Measurements from ENCODE around the gene PANX2. TPM values are rescaled to one million over a fixed set of nuclear protein-coding genes. Genes with fewer than 3 reads are reported as not detected.

Gene PANX2
- total and polyA plus RNA-seq, 4 donors = 0.62 to 1.4 (median 1.1) TPM

GRCh38 chr22:50153056-50153755, 17.3 kb upstream of the PANX2 start:
- 86 to 87% methylated on average over 25 of the region's 25 CpGs for WGBS, 2 donors
- H3K36me3 ChIP-seq (ENCODE audit: control insufficient read depth in 1 of 2, insufficient read depth in 2 of 2, low read length in 1 of 2) = no peaks in the 10 kb centered on the region
- no peaks in the 10 kb centered on the region for H3K9me3 ChIP-seq (ENCODE audit: control insufficient read depth, low read length)
- intact Hi-C loops (cut with DNase I) = loop anchor here in 1 of 2 donors (5.0 kb wide), 1 partner anchor 54 kb away; no protein-coding TSS in a partner anchor
- H3K4me1 ChIP-seq (ENCODE audit: control insufficient read depth in 1 of 2, insufficient read depth in 2 of 2, low read length in 2 of 2) = no peaks in the 10 kb centered on the region
- H3K27me3 ChIP-seq (ENCODE audit: control insufficient read depth in 1 of 2, insufficient read depth in 2 of 2, low read length in 1 of 2) = no peaks in the 10 kb centered on the region
- no peak overlapping the region for H3K4me3 ChIP-seq (ENCODE audit: low read length in 2 of 2)
- H3K27ac ChIP-seq (ENCODE audit: low read depth in 1 of 2, low read length in 2 of 2) = no peak overlapping the region
- DNase-seq (no peak), ATAC-seq (ENCODE audit: low FRiP score) (no peak)

GRCh38 chr22:50153756-50154140, 16.8 kb upstream of the PANX2 start:
- ATAC-seq (ENCODE audit: low FRiP score) = no peak
- intact Hi-C loops (cut with DNase I) = loop anchor here in 1 of 2 donors (5.0 kb wide), 1 partner anchor 54 kb away; no protein-coding TSS in a partner anchor
- H3K4me3 ChIP-seq (ENCODE audit: low read length in 2 of 2) = no peak overlapping the region
- no peaks in the 10 kb centered on the region for H3K4me1 ChIP-seq (ENCODE audit: control insufficient read depth in 1 of 2, insufficient read depth in 2 of 2, low read length in 2 of 2)
- no peak overlapping the region for H3K27ac ChIP-seq (ENCODE audit: low read depth in 1 of 2, low read length in 2 of 2)
- H3K27me3 ChIP-seq (ENCODE audit: control insufficient read depth in 1 of 2, insufficient read depth in 2 of 2, low read length in 1 of 2) = no peaks in the 10 kb centered on the region
- no peaks in the 10 kb centered on the region for H3K36me3 ChIP-seq (ENCODE audit: control insufficient read depth in 1 of 2, insufficient read depth in 2 of 2, low read length in 1 of 2)
- WGBS, 2 donors = 86 to 89% methylated on average over 7 of the region's 7 CpGs
- DNase-seq = no peak
- H3K9me3 ChIP-seq (ENCODE audit: control insufficient read depth, low read length) = no peaks in the 10 kb centered on the region

DNA sequence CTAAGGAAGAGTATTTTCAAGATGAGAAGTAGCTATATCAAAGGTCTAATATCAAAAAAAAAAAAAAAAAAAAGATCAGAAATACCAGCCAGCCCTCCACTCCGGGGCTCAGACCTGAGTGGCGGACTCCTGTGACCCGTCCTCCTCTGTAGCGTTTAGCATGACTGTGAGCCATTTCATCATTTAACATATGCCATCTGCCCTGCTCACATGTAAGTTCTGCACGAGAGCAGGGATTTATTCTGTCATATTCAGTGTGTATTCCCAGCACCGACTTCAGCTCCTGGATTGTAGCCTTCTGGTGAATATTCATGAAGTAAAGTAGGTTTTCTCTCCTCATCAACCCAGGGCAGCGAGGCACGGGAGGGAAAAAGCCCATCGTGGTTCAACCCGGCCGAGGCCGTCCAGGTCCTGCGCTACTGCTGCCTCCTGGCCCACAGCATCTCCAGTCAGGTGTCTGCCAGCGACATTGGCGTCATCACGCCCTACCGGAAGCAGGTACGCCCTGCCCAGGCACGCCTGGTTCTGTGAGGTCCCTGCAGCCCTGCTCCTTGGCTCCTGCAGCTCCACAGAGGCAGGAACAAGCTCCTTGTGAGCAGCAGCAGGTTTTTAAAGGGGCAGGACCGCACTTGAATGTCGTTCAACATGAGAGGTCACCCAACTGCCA, 12.7 kb upstream of the PANX2 start:
- 87 to 91% methylated on average over 21 of the region's 21 CpGs for WGBS, 2 donors
- Histone ChIP-seq H3K36me3 (ENCODE audit: control insufficient read depth in 1 of 2, insufficient read depth in 2 of 2, low read length in 1 of 2) (no peaks in the 10 kb centered on the region), H3K4me1 (ENCODE audit: control insufficient read depth in 1 of 2, insufficient read depth in 2 of 2, low read length in 2 of 2) (no peaks in the 10 kb centered on the region), H3K27ac (ENCODE audit: low read depth in 1 of 2, low read length in 2 of 2) (no peak overlapping the region), H3K4me3 (ENCODE audit: low read length in 2 of 2) (no peak overlapping the region), H3K9me3 (ENCODE audit: control insufficient read depth, low read length) (no peaks in the 10 kb centered on the region), H3K27me3 (ENCODE audit: control insufficient read depth in 1 of 2, insufficient read depth in 2 of 2, low read length in 1 of 2) (no peaks in the 10 kb centered on the region)
- peak in 1 of 2 donors; percentile 51 for DNase-seq
- no peak for ATAC-seq (ENCODE audit: low FRiP score)
- intact Hi-C loops (cut with DNase I) = no loop called here

DNA sequence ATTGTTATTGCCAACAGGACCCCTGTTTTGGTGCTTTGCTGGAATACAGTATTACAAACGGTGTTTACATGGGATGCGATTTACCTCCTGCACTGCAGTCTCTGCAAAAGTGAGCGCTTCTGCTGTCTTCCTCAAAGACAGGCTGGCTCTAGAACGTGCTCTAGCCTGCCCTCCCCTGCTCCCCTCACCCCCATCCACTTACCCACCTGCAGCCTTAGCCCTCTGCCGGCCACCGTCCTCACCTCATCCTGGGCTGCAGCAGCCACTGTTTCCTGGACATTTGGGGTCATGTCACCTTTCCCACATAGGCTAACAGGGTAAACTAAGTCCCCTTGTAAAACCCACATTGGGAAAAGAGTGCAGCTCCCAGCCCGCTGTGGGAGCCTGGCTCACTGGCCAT, 9.6 kb upstream of the PANX2 start:
- Histone ChIP-seq H3K27me3 (ENCODE audit: control insufficient read depth in 1 of 2, insufficient read depth in 2 of 2, low read length in 1 of 2) (no peaks in the 10 kb centered on the region), H3K4me1 (ENCODE audit: control insufficient read depth in 1 of 2, insufficient read depth in 2 of 2, low read length in 2 of 2) (no peaks in the 10 kb centered on the region), H3K27ac (ENCODE audit: low read depth in 1 of 2, low read length in 2 of 2) (no peak overlapping the region), H3K36me3 (ENCODE audit: control insufficient read depth in 1 of 2, insufficient read depth in 2 of 2, low read length in 1 of 2) (no peaks in the 10 kb centered on the region), H3K9me3 (ENCODE audit: control insufficient read depth, low read length) (no peaks in the 10 kb centered on the region), H3K4me3 (ENCODE audit: low read length in 2 of 2) (no peak overlapping the region)
- no peak for DNase-seq
- WGBS, 2 donors = 90% methylated on average over 7 of the region's 7 CpGs
- ATAC-seq (ENCODE audit: low FRiP score) = no peak
- intact Hi-C loops (cut with DNase I) = no loop called here

DNA sequence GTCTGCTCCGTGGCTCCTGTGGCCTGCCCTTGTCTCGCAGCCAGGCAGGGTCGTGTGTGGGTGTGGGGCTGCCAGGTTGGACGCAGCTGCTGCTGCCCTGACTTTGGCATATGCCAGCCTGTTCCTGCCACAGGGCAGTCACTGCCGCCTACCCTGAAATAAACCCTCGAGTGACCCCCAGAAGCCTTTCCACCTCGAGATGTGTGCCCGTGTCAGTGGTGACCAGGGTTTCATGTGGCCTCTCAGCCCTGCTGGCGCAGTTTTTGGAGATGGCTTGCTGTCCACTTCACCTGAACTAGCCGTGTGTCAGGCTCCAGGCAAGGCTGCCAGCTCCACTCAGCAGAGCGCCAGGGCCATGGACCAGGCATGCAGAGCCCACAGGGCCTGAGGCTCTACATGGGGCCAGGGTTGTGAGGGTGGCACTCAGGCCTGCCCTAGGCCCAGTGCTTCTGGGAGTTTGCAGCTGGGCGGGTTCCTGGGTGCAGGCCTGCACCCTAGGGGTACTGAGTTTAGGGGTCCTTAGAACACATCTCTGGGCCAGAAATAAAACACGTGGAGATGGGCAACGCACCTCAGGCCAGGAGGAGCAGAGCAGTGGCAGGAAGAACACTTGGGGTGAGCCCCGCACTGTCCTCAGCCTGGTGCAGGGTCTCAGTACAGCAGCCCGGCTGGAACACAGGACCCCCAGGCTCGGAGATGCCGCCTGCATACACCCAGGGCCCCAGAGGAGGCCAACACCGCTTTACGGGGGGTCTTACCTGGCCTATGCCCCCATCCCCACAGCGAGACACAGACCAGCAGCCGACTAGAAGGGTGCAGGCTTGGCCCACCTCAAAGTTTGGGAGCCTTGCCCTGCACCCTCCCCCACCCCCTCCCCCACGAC, 8.8 kb upstream of the PANX2 start:
- WGBS, 2 donors = 84 to 87% methylated on average over 22 to 23 of the region's 23 CpGs
- no peak for DNase-seq
- ATAC-seq (ENCODE audit: low FRiP score) = no peak
- H3K27ac ChIP-seq (ENCODE audit: low read depth in 1 of 2, low read length in 2 of 2) = no peak overlapping the region
- no peaks in the 10 kb centered on the region for H3K4me1 ChIP-seq (ENCODE audit: control insufficient read depth in 1 of 2, insufficient read depth in 2 of 2, low read length in 2 of 2)
- H3K36me3 ChIP-seq (ENCODE audit: control insufficient read depth in 1 of 2, insufficient read depth in 2 of 2, low read length in 1 of 2) = no peaks in the 10 kb centered on the region
- H3K4me3 ChIP-seq (ENCODE audit: low read length in 2 of 2) = no peak overlapping the region
- intact Hi-C loops (cut with DNase I) = no loop called here
- no peaks in the 10 kb centered on the region for H3K27me3 ChIP-seq (ENCODE audit: control insufficient read depth in 1 of 2, insufficient read depth in 2 of 2, low read length in 1 of 2)
- H3K9me3 ChIP-seq (ENCODE audit: control insufficient read depth, low read length) = no peaks in the 10 kb centered on the region

GRCh38 chr22:50162391-50162956, 8.1 kb upstream of the PANX2 start:
- no peak for ATAC-seq (ENCODE audit: low FRiP score)
- Histone ChIP-seq H3K9me3 (ENCODE audit: control insufficient read depth, low read length) (no peaks in the 10 kb centered on the region), H3K27me3 (ENCODE audit: control insufficient read depth in 1 of 2, insufficient read depth in 2 of 2, low read length in 1 of 2) (no peaks in the 10 kb centered on the region), H3K27ac (ENCODE audit: low read depth in 1 of 2, low read length in 2 of 2) (no peak overlapping the region), H3K4me3 (ENCODE audit: low read length in 2 of 2) (no peak overlapping the region), H3K4me1 (ENCODE audit: control insufficient read depth in 1 of 2, insufficient read depth in 2 of 2, low read length in 2 of 2) (no peaks in the 10 kb centered on the region), H3K36me3 (ENCODE audit: control insufficient read depth in 1 of 2, insufficient read depth in 2 of 2, low read length in 1 of 2) (no peaks in the 10 kb centered on the region)
- no peak for DNase-seq
- WGBS, 2 donors = 85 to 88% methylated on average over 10 of the region's 10 CpGs
- intact Hi-C loops (cut with DNase I) = no loop called here

DNA sequence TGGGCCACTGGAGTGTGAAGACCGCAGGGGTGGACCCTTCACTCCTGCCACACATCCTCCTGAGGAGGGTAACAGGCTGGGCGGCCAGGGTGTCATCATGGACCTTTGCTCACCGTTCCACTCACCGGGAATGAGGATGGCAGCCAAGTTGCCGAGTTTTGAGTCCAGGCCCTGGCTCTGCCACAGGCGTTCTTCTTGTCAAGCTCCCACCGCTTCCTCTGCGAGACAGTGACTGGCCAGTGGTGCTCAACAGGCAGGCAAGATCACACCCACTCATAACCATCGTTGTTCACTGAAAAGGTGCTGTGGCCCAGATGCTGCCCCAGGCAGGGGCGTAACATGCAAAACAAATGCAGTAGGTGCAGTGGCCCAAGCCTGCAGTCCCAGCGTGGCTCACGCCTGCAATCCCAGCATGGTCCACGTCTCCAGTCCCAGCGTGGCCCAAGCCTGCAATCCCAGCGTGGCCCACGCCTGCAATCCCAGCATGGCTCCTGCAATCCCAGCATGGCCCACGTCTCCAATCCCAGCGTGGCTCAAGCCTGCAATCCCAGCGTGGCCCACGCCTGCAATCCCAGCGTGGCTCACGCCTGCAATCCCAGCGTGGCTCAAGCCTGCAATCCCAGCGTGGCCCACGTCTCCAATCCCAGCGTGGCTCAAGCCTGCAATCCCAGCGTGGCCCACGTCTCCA, 5.0 kb upstream of the PANX2 start:
- H3K4me1 ChIP-seq (ENCODE audit: control insufficient read depth in 1 of 2, insufficient read depth in 2 of 2, low read length in 2 of 2) = no peaks in the 10 kb centered on the region
- 96 to 97% methylated on average over 28 of the region's 28 CpGs for WGBS, 2 donors

More for the DNA sequence above, 5.0 kb upstream of the PANX2 start:
- Histone ChIP-seq H3K27ac (ENCODE audit: low read depth in 1 of 2, low read length in 2 of 2) (no peak overlapping the region), H3K36me3 (ENCODE audit: control insufficient read depth in 1 of 2, insufficient read depth in 2 of 2, low read length in 1 of 2) (no peaks in the 10 kb centered on the region), H3K4me3 (ENCODE audit: low read length in 2 of 2) (no peak overlapping the region), H3K9me3 (ENCODE audit: control insufficient read depth, low read length) (no peaks in the 10 kb centered on the region), H3K27me3 (ENCODE audit: control insufficient read depth in 1 of 2, insufficient read depth in 2 of 2, low read length in 1 of 2) (no peaks in the 10 kb centered on the region)
- intact Hi-C loops (cut with DNase I) = no loop called here
- DNase-seq (no peak), ATAC-seq (ENCODE audit: low FRiP score) (no peak)

Measured in aorta (tissue), 5 donors.